HG02852 (cell line): ENCODE measurements around the gene KCNJ4.

Experiments used
- ATAC-seq: cut with Tn5 transposase; IDR thresholded peaks from one replicate; pipeline ENCODE4 v1.9.1; 2021; ENCODE audit warnings: mild to moderate bottlenecking, moderate library complexity; ENCODE audit not compliant: unreplicated experiment

KCNJ4 gene

DNA sequence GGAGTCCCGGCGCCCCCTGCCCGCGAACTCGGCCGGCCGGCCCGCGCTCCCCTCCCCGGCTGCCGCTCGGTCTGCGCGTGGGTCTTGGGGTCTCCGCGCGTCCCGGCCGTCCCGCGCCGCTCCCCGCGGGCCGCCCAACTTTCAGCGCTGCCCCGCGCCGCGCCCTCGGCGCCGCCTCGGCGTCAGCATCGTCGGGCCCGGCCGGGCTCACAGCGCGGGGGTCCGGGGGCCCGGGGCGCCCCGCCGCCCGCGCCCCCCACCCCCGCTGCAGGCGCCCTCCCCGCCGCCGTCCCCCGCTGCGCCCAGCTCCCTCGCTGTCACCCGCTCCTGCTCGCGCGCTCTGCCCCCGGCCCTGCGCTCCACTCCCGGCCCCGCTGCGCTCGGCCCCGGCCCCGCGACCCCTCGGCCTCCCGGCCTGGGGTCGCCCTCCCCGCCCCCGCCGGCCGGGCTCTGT, at the start of gene KCNJ4:
Gene KCNJ4, minus strand, starts transcription at position 124 of the 454 bp plus-strand sequence. CDS start 27,067 bp downstream, outside the sequence.
- no peak for ATAC-seq

DNA sequence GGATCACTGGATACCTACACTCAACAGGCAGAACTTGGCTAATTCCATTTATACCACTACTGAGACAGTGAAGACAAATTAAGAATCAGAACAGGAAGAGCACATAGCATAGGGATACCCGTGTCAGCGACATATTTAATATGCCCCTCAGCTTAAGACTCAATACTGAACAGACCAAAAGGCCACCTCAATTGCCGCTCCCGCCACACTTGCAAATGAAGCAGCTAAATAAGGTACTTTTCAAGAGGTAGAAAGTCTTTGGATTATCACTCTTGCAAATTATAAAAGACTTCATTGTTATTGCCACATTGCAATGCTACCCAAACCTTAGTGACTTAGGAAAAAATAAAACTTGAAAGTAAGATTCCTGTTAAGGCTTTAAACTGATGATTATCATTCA, 48.0 kb upstream of the KCNJ4 start:
- ATAC-seq = no peak

DNA sequence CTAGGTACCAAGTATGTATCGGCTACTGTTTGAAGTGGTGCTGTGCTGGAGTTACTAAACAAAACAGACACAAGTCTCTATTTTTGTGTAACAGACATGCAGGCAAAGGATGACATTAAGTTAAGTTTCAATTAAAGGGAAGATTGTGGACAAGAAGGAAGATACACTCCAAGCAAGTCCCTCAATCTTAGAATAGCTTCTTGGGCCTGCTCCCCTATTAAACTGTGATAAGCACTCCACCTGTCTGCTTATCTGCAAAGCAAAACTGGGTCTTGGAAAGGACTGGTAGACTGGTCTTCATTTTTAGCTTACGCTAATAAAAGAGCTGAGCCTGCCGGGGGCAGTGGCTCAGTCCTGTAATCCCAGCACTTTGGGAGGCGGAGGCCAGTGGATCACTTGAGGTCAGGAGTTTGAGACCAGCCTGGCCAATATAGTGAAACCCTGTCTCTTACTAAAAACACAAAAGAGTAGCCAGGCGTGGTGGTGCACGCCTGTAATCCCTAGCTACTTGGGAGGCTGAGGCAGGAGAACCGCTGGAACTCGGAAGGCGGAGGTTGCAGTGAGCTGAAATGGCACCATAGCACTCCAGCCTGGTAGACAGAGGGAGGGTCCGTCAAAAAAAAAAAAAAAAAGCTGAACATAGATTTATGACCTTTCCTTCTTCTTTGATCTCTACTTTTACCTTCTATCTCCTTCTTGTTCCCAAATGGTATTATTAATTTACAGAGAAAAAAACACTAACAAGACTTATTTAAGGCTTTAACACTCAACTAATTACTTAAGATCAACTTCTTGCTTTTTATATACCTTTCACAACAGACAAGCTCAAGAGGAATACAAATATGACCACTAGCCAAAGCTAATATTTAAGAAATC, 47.0 kb upstream of the KCNJ4 start:
- ATAC-seq = no peak

DNA sequence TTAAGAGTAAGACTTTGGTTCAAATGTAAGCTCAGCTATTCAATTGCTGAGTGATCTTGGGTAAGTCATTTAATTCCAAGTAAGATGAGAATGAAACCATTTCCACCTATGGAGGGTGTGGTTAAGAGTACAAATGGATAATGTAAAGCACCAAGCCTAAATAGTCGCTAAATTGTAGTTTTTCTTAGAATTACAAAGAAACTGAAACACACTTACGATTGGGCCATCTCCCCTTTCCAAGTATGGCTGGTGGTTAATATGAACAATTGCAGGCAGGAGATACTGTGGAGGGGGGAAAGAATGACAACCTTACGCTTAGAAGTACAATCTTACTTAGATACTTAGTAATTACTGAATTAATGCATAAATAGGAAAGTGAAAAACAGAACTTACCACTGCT, 42.9 kb upstream of the KCNJ4 start:
- ATAC-seq = no peak

DNA sequence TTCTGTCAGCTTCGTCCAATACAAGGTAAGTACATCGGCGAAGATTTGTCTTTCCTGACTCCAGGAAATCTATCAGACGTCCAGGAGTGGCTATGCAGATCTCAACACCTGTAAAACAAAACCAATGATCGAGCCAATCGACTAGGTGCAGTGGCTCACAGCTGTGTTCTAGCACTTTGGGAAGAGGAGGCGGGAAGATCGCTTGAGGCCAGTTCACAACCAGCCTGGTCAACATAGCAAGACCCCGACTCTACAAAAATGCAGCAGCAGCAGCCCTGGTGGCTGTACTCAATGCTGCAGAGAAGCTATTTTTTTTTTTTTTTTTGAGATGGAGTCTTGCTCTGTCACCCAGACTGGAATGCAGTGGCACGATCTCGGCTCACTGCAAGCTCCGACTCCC, 39.9 kb upstream of the KCNJ4 start:
- no peak for ATAC-seq

DNA sequence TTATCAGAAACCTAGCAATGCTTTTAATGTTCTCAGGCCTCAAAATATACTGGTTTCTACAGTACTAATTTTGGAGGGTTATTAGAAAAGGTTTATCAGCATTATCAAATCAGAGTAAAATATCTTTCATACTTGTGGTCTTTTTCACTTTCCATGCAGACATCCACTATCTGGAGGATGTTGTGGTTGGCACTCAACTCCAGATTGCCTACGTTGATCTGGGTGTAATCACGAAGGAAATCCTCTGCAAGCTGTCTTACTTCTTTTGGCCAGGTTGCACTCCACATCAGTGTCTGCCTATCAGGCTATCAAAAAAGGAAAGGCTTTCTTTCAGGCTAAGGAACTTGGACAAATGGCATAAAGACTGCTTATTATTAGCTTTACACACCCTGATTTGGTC, 39.5 kb upstream of the KCNJ4 start:
- ATAC-seq = no peak

DNA sequence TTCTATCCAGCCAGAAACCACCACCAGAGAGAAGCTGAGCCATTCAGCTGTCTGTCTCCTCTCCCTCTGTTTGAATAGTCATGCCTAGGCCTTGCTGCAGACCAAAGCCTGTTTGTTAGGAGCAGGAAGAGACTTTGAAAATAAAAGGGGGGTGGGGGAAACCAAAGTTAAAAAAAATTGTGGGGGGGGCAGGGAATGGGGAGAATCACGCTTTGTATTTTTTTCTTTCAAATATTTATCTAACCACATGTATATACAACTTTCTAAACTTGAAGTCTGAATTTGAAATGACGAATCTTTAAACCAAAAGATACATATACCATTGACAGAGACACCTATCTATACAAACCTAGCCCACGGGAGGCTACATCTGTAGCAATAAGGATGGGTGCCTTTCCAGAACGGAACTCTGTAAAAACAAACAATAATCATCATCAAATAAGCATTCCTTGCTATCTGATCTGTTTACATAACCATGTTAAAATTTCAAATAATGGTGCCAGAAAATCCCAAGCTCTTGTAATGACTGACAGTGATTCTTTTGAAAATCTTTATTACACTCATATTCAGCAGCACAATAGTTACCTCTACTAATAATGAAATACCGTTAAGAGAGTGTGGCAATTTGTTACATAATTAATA, 36.8 kb upstream of the KCNJ4 start:
- ATAC-seq = no peak

DNA sequence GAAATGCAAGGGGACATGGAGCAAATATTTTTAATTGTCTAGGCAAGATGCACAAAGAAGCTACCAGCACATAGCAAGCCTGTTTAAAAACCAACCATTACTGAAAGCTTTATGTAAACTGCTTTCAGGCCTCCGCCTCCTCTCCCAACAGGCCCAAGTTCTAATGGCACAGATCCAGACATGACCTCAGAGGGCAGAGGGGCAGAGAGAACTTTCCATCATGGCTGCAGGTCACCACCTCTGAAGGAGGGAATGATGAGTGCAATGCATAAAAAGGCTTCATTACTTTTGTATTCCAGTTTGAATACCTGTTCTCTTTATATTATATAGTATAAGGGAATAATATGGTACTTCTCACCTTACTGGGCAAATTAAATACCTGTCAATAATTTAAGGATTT, 35.9 kb upstream of the KCNJ4 start:
- no peak for ATAC-seq

DNA sequence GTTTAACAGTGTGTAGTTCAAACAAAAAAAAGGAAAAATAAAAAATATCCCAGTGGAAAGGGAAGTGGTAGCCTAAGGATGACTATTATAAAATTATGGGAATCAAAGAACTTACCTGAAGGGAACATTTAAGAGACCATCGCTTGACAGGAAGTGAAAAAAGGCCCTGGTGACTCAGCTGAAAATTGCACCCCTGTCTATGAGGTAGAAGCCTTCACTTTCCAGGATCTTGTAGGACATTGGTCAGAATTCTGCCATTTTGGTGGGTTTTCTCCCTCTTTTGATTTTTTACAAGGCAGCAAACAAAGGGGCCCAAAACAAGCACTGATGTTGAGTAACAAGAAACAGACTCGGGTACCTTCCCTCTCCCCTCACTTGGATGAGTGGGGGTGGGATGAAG, 35.5 kb upstream of the KCNJ4 start:
- ATAC-seq = no peak

DNA sequence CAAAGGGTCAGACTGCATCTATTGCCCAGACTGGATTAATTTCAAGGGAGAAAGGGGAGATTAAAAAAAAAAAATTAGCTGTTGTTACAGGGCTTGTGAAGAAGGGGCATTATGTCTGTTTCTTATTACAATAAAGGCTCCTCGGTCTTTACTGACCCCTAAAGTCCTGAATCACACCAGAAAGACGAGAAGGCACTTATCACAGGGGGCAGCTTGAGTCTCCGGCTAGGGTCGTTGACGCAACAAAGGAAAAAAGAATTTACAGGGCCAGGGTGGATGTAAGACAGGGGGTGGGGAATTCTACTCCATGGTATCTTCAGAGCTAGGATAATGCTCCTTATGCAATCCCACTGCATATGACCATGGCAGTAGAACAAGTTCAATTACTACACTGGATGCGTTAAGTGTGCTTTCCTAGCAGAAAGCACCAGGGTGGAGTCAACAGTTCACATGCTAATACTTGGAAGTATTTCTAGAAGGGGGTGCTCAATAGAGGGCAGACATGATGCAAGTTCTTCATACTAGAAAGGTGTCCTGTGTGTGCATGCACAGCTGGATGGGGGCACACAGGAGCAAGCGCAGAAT, 34.7 kb upstream of the KCNJ4 start:
- no peak for ATAC-seq

DNA sequence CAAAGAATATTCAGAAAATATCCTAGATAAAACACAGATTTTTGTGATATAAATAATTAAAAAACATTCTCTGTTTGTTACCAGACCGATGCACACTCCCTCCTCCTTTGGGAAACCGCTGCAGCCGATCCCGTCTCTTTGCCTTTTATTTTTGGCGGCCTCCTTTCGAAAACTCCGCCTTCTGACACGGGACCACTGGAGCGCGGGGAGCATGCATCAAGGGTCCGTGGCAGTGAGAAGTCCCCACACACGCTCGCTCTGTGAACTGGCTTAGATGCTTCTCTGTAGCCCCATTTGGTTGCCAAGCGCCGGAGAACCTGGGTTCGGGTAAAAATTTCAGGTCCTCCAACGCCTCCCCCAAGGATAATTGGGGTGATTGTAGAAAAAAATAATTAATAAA, 34.1 kb upstream of the KCNJ4 start:
- no peak for ATAC-seq

DNA sequence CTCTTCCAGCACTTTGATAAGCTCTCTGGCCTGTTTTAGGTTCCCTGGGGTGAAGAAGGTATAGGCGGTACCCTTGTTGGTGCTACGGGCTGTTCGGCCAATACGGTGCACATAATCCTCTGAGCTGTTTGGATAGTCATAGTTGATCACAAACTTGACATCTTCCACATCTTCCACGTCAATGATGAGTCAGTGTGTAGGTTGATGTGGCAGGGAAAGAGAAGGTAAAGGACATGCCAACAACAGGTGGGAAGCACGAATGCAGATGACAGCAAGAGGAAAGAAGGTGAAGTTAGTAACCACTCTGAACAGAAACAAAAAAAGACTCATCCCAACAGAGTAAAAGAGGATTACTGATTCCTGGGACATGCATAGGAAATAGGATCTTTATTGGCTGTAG, 32.9 kb upstream of the KCNJ4 start:
- no peak for ATAC-seq

DNA sequence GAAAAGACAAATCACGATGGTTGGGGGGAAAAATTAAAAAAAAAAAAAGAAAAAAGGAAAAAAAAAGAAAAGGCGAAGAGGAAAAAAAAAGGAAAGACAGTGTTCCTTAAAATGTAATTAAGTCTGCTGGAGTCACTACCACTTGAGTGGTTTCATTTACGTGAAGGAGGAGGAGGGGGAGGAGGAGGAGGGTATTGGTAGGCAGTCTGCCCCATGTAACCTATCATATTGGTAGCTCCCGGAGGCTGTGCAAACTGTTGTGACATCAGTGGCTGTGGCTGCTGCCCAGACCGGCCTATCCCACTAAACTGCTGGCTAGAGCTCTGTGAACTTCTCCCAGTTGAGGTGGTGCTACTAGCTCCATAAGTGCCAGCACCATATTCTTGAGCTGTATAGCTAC, 30.8 kb upstream of the KCNJ4 start:
- ATAC-seq = no peak

DNA sequence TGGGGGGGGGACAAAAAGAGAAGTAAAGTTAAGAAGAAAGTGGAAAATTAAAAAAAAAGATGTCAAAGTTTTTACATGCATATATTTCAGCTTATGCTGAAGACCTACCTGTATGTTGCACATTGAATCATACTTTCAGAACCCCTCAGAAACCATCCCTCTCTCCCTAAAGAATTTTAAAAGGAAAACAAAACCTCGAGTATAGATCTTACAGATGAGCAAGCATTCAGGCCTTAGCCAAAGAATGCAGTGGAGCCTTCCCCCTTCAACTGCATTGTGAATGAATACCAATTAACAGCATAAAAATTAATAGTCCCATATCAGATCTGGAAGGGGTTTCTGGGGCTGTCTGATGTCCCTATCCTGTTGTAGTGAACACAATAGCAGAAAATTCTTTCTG, 29.2 kb upstream of the KCNJ4 start:
- no peak for ATAC-seq

DNA sequence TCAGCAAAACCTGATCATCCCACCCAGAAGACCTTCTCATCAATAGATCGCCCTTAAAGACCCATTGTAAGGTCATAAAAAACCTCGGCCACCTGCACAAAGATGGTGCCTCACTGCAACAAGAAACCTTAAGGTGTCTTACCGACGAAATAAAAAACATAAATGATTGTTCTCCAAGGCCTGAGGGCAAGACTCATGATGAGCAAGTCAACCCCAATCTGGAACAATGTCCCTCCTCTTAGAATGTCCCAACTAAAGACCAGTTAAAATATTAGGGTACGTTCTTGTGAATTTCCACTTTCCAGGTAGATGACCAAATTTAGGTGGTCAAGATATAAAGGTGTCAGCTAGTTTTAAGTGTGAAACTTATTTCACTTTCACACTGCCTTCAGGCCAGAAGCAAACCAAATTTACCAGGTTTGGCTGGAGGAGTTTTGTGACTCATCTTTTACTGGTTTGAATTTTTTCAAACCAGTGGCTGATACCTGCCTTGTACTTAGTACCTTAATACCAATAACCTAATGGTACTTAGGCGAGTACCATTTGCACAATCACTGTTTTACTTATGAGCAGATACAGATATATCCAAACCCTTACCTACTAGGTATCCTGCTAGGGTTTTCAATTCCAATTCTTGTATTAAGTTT, 27.8 kb upstream of the KCNJ4 start:
- no peak for ATAC-seq

DNA sequence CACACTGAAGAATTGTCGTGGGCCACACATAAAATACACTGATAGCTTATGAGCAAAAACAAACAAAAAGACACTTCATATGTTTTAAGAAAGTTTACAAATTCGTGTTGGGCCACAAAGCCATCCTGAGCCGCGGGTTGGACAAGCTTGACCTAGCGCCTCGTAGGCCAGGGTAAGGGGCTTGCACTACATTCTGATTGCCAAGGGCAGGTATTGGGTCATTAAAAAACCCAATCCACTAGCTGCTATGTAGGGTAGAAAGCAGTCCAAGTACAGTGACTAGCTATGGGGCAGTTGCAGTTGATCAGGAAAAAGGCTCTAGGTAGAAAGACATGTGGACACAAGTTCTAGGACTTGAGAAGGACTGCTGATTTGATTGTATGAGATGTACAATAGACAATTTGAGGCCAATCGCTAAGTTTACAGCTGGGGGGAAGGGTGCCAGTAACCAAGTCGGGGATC, 26.9 kb upstream of the KCNJ4 start:
- ATAC-seq = no peak

DNA sequence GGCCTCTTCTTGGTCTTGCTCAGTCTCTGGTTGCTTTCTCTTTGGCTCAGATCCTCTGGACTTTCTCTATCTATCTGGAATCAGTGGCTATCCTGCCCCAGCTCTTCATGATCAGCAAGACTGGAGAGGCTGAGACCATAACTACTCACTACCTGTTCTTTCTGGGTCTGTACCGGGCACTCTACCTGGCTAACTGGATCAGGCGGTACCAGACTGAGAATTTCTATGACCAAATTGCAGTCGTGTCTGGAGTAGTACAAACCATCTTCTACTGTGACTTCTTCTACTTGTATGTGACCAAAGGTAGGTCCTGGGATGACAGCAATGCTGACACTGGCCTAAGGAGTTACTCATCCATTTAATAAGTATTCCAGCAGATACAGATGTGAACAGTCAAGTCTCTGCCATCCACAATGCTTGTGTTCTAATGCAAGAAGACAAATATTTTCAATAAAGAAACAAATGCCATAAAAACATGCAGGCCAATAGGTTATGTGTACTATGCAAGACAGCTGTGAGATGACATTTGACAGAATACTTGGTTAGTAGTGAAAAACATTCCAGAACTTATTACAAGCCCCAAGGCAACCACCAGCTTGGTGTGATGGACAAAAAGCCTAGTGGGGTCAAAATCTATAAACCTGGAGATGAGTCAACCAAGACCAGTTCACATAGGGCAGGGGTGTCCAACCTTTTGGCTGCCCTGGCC, 26.3 kb upstream of the KCNJ4 start:
- ATAC-seq = no peak

DNA sequence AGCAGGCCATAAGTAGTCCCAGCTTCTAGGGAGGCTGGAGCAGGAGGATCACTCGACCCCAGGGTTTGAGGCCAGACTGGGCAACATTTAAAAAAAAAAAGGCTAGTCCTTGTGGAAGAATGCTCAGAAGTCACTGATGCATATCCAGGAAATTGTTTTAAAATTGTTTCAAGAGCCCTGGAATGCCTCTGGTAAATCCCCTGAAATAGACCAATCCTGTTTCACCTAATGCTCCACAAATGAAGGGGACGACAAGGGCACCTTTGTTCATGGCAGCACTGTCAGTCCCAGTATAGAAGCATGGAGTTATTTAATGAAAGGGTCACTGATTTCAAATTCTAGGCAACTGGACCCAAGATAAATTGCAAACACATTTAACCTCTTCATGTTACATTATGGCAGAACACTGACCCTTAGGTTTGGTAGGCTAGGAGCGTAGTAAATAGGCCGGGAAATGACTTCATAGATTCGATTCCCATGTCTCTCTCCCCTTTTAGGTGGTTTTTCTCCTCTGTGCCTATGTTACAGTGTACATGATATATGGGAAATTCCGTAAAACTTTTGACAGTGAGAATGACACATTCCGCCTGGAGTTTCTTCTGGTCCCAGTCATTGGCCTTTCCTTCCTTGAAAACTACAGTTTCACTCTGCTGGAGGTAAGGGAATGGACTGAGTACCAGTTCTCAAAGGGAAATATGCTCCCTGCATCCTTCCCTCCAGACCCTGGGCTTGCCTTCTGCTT, 24.3 kb upstream of the KCNJ4 start:
- ATAC-seq = no peak

DNA sequence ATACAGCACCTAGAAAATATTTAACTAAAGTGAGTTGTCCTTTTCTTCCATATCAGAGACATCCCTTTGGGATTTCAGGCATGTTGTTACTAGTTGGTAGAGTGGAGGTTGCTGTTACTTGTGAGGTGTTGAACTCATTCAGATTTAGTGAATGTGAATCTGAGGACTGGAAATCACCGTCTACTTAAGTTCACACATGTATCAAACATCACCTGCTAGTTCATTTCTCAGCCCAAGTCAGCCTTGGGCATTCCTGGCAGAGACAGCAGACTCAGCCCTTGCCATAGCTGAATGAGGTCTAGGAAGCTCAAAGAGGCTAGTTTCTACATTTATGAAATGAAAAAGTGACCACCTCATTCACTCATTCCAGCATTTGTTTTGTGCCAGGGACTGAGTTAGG, 22.6 kb upstream of the KCNJ4 start:
- ATAC-seq = no peak

DNA sequence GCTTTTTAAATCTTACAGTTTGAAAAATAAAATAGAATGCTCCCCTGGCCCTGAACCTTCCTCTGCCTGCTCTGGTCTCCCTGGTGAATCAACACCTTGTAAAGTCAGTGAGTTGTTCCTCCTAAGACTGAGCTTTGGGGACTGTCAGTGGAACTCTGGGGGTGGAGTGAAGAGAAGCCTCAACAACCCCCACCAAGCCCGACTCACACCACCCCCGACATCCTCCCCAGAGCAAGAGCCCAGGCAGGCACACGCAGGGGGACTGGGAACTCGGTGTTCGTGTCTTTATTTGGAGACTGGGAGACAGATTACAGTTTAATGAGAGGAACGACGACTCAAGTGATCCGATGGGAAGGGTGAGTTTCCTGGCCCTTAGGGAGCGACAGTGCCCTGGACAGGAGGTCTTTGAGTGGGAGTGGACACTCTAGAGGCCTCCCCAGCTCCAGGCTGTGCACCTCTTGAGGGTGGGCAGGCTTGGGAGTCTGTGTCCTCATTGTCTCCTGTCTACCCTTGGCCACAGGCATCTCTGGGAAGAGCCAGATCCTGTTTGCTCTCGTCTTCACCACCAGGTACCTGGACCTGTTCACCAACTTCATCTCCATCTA, 19.1 kb upstream of the KCNJ4 start:
- no peak for ATAC-seq
